Kidney capillary endothelial cell (primary cell): ENCODE data around the gene PGM5.
"Not testable (repeated sequence)": the region's sequence is repeated elsewhere in the genome, so short reads cannot be mapped to it uniquely, and the experiment has no call there.

Source experiments
- DNase-seq: peaks from one replicate; pipeline ENCODE4 v3.0.0-alpha.2; 2018; ENCODE audit warnings: low spot score

PGM5 gene

GRCh38 chr9:68377723-68378122 is 21.3 kb downstream of the PGM5 start:
- not testable (repeated sequence) for DNase-seq

- DNase-seq = not testable (repeated sequence)
These were observed 27.5 kb downstream of the PGM5 start for GRCh38 chr9:68383894-68384293.

GRCh38 chr9:68389558-68389957 is 33.1 kb downstream of the PGM5 start:
- not testable (repeated sequence) for DNase-seq

- not testable (repeated sequence) for DNase-seq
These were observed 34.3 kb downstream of the PGM5 start for GRCh38 chr9:68390737-68391136.

GRCh38 chr9:68396411-68397094 is 40.1 kb downstream of the PGM5 start:
- DNase-seq = not testable (repeated sequence)

- DNase-seq = not testable (repeated sequence)
These were observed 40.6 kb downstream of the PGM5 start for GRCh38 chr9:68397095-68397423.

GRCh38 chr9:68397796-68398195 is 41.4 kb downstream of the PGM5 start:
- DNase-seq = not testable (repeated sequence)

- DNase-seq = not testable (repeated sequence)
These were observed 41.9 kb downstream of the PGM5 start for GRCh38 chr9:68398324-68398723.

GRCh38 chr9:68404421-68405185 is 48.2 kb downstream of the PGM5 start:
- DNase-seq = not testable (repeated sequence)

- not testable (repeated sequence) for DNase-seq
These were observed 55.5 kb downstream of the PGM5 start for GRCh38 chr9:68411865-68412264.

GRCh38 chr9:68412754-68413153 is 56.3 kb downstream of the PGM5 start:
- DNase-seq = not testable (repeated sequence)

- DNase-seq = not testable (repeated sequence)
These were observed 58.7 kb downstream of the PGM5 start for GRCh38 chr9:68415065-68415464.

GRCh38 chr9:68416936-68417564 is 60.6 kb downstream of the PGM5 start:
- DNase-seq = no peak

GRCh38 chr9:68417762-68418161 is 61.4 kb downstream of the PGM5 start:
- DNase-seq = no peak

GRCh38 chr9:68418259-68418845 is 61.9 kb downstream of the PGM5 start:
- DNase-seq = no peak

- DNase-seq = no peak
These were observed 63.5 kb downstream of the PGM5 start for GRCh38 chr9:68419901-68420300.

- DNase-seq = no peak
These were observed 70.3 kb downstream of the PGM5 start for GRCh38 chr9:68426755-68427154.

GRCh38 chr9:68427216-68427977 is 71.0 kb downstream of the PGM5 start:
- no peak for DNase-seq

GRCh38 chr9:68428481-68428880 is 72.1 kb downstream of the PGM5 start:
- DNase-seq = no peak

GRCh38 chr9:68429631-68430030 is 73.2 kb downstream of the PGM5 start:
- no peak for DNase-seq

- no peak for DNase-seq
These were observed 74.9 kb downstream of the PGM5 start for GRCh38 chr9:68431307-68431706.

- no peak for DNase-seq
These were observed 77.2 kb downstream of the PGM5 start for GRCh38 chr9:68433531-68434110.
